ENCODE results near the gene C12orf75.
"Not testable (repeated sequence)": the region's sequence is repeated elsewhere in the genome, so short reads cannot be mapped to it uniquely, and the experiment has no call there.

C12orf75 gene

DNA sequence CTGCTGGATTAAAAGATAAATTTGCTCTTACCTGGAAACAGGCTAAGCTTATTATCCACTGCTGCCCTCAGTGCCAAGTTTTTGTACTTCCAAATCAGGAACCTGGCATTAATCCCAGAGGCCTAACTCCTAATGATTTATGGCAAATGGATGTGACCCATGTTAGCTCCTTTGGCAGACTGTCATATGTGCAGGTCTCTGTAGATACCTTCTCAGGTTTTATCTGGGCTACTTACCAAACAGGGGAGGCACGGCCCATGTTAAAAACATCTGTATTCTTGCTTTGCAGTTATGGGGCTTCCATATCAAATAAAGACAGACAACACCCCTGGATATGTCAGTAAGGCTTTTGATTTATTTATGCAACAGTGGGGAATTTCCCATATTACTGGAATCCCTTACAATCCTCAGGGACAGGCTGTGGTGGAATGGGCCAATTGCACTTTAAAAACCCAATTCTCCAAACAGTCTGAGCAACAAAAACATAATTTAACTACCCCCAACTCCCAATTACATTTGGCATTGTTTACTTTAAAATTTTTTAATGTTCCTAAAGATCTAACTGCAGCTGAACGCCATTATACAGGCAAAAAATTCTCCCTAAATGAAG, 19.9 kb upstream of the C12orf75 start:
- DNase-seq, result not testable (repeated sequence)

GRCh38 chr12:105311936-105312335, 18.6 kb upstream of the C12orf75 start:
- not testable (repeated sequence) for DNase-seq

- not testable (repeated sequence) for DNase-seq
Measured at GRCh38 chr12:105313755-105314154, 16.7 kb upstream of the C12orf75 start.

- DNase-seq, result no peak
Measured at GRCh38 chr12:105315130-105315529, 15.4 kb upstream of the C12orf75 start.

GRCh38 chr12:105315726-105316125, 14.8 kb upstream of the C12orf75 start:
- DNase-seq, result no peak

DNA sequence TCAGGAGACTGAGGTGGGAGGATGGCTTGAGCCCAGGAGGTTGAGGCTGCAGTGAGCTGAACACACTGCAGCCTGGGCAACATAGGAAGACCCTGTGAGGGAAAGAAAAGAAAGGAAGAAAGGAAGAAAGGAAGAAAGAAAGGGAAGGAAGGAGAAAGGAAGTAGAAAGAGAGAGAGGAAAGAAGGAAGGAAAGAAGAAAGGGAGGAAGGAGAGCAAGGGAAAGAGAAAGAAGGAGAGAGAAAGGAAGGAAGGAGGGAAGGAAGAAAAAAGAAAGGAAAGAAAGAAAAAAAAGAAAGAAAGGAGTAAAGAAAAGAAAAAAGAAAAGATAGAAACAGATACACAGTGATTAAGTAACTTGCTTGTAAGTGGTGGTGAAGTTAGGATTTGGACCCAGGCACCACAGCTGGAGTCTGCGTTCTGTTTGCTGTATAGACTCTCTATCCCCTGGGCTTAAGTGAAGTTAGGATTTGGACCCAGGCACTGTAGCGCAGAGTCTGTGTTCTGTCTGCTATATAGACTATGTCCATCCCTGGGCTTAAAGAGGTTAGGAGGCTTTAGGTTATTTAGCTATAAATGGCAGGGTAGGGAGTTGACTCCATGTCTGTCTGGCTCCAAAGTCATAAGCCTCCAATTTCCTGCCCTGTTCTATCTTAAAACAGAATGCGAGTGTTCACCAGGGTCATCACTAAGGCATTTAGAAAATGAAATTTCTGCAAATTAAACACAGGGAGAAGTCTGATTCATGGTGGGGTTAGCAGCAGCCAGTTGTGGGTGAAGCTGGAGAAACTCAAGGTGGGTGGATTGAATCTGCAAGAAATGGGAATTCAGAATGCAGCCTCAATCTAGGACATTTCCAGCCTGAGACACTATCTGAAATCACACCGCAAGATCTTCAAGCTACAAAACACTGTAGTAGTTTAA, 13.3 kb upstream of the C12orf75 start:
- DNase-seq, result no peak

DNA sequence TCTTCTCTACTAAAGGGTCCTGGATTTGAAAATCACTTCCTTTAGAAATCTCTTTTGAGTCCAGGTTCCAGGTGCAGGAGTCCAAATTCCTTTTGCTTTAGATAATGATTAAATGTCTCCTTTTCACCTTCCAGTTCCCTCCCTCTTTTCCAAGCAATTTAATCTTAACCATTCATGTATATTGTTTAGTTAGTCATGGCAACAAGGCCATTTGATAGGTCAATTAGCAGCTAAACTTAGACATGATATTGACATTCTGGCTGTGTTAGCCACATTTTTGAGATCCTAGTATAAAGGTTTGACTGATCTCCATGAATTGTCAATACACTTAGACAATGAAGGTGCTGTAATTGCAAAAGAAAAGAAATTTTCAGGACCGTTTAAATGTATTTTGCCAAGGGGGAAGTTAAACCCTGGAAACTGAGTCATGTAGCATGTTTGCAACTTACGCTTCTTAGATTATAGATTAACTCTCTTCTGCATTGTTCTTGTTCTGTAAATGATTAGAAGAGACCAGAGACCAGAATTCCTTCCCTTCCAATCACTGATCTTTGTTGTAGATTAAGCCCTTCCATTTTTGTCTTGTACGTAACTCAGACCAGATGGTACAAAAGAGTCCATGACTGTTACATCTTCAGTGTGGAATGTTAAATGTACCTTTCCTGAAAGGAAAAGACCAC, 12.4 kb upstream of the C12orf75 start:
- peak; percentile 45 for DNase-seq

DNA sequence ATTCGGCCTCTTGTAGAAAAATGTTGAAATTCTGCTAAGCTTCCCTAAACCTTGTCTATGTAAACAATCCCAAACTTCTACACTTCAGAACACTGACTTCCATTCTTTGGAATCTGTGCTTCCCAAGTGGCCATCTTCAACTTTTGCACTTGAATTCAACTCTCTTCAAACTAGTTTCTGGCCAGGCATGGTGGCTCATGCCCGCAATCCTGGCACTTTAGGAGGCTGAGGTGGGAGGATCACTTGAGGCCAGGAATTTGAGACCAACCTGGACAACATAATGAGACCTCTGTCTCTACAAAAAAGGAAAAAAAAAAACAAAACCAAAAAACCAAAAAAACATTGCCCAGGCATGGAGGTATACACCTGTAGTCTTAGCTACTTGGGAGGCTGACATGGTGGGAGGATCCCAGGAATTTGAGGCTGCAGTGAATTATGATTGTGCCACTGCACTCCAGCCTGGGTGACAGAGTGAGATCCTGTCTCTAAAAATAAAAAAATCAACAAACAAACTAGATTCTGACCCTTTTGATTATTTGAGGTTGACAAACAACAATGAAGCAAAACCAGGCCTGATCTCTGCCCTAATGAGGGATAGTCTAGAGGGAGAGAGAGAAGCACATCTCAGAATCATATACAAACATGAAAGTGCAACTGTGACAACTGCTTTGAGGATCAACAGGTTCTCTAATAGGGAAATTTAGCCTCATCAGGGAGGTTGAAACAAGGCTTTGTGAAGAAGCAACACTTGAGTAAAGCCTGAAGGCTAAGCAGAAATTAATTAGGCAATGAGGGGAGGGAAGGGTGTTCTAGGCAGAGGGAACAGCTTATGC, 11.6 kb upstream of the C12orf75 start:
- no peak for DNase-seq

DNA sequence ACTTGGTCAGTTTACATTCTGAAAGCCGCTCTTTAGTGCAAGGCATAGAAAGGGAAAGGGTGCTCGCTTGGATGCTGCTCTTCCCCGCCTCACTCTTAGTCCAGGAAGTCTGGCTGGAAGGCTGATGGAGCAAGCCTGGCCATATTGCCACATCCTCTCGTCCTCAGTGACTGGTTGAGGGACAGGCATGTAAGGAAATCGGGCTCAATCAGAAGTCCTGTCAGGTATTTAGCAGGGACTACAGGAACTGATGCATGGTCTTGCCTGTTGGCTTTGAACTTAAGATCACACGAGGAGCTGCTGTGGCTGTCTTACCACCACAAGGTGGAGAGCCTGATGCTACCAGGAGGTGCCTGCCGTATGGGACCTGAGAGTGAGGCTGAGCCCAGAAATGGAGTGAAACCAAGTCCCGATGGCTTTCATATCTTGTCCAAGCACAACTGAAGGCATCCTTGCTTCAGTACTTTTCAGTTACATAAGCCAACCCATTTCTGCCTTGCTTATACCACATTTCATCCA, 10.7 kb upstream of the C12orf75 start:
- no peak for DNase-seq

DNA sequence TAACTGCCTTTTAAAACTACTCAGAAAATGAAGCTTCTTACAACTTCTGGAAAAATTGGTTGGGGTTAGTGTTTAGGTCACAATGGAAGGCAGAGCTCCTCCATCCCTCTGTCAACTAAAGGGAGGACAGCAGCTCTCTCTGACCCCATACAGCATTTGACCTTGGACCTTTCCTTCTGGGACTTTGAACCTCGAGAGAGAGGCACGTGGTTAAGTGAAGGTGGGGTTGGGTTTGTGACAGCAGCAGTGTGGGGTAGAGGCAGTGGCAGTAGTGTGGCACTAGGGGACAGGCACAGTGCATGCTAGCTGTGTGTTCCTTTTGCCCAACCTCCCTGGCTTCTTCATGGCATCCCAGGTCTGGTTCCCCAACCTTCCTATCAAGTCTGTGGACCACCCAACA, 9.4 kb upstream of the C12orf75 start:
- no peak for DNase-seq

GRCh38 chr12:105322070-105322469, 8.4 kb upstream of the C12orf75 start:
- no peak for DNase-seq

GRCh38 chr12:105324704-105325103, 5.8 kb upstream of the C12orf75 start:
- no peak for DNase-seq

DNA sequence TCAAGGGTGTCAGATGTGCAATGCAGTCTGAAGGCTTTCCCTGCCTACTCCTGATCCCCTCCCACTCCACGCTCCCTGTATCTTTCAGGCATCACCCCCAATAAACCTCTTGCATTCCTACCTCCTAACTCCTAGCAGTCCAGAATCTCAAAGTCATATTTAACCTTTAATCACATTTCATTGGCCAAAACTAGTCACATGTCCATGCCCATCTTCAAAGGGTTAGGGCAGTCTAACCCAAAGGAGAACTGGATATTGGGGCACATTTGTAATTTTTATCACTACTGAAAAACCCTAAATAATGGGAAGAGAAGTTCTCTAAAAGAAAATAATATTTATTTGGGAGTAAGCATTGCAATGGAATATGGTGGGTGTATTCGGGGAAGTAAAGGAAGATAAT, 5.4 kb upstream of the C12orf75 start:
- no peak for DNase-seq

GRCh38 chr12:105329926-105330282, 587 bp upstream of the C12orf75 start:
- DNase-seq, result no peak

GRCh38 chr12:105330931-105331804, 677 bp downstream of the C12orf75 start:
- peak; percentile 46 for DNase-seq

DNA sequence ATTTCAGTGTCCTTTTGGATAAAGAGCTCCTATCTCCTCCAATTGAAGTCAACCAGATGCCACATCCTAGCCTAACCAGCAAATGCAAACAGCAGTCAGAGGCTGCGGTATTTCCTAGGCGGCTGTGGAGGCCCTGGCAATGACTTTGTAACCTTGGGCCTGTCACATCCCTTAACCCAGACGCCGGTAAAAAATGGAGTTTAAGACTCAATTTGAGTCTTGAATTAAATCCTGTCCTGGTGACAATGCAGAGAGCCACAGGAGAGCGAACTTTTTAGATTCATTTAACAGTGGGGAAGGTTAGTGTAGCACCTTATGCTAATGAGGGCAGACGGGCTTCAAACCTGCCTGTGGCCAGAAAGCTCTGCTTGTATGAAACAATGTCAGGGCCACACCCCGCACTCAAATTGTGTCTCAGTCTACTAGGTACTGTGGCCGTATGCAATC, 1.3 kb downstream of the C12orf75 start:
- DNase-seq, result no peak

DNA sequence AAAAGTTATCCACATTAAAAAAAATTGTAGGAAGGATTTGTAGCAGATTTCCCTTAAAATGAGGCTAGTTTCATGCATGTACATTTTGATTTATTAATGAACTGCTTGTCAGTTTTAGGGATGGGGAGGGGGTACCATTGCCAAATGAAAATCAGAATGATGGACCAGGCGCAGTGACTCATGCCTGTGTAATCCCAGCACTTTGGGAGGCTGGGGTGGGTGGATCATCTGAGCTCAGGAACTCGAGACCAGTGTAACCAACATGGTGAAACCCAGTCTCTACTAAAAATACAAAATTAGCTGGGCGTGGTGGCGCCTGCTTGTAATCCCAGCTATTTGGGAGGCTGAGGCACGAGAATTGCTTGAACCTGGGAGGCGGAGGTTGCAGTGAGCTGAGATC, 1.8 kb downstream of the C12orf75 start:
- DNase-seq, result not testable (repeated sequence)

DNA sequence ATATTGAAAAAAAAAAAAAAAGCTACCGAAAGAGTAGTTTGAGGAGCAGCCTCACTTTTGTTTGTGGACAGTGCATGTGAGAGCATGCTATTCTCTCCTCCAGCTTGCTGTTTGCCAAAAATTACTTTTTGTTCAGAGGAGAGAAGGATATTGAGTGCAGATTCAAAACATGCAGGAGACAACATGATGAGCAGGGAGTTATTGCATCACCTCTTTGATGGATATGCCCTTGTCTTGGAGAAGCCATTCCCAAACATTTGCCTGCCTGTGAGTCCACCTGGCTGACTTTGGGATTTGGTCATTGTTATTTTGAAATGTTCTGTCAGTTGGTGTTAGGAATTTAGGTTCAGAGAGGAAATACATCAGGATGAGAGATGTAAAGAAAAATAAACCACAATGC, 2.4 kb downstream of the C12orf75 start:
- DNase-seq, result no peak

GRCh38 chr12:105334001-105334400, 3.5 kb downstream of the C12orf75 start:
- no peak for DNase-seq

GRCh38 chr12:105334582-105334981, 4.1 kb downstream of the C12orf75 start:
- no peak for DNase-seq

DNA sequence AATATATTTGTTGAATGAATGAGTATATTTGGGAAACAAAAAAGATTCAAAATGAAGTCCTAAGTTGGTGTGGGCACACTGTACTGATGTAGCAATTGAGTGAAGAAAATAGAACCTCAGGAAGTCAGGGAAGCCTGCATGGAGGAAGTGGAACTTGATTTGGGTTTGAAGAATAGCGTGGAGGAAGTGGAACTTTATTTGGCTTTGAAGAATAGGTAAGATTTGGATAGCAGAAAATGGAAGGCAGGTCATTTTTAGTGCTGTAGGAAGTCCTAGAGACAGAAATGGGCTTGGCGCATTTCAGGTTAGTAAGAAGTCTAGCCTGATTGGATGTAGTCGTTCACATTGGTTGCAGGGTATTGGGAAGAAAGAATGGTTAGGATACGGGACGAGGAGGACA, 5.4 kb downstream of the C12orf75 start:
- DNase-seq, result no peak

DNA sequence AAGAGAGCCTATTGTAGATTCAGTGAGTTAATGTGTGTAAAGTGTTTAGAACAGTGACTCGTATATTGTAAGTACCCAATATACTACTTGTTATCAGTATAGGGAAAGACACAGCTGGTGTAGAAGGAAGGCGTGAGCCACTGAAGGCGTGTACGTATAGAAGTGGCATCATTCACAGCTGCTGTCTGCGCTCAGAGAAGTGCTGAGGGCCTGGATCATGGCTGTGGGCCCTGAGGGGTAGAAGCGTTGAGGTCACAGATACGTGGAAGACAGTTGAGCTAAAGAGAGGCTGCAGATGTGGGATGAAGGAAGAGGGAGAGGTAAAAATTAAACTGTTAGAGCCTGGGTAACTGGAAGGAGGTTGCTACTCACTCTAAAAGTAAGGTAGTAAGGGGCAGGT, 5.9 kb downstream of the C12orf75 start:
- DNase-seq, result no peak
